ENCODE measurements around the gene PPP1R3D.
A peak's percentile ranks its signal among the peaks of the same experiment; 100 is the strongest.

Gene PPP1R3D

GRCh38 chr20:59940129-59940955 lies at the start of gene PPP1R3D, which contains the start of gene FAM217B:
Gene PPP1R3D (minus strand): TSS chr20:59940305. CDS start chr20:59939931, 374 bp downstream.
Gene FAM217B (plus strand): TSS chr20:59940389. CDS start chr20:59943944, 3,555 bp downstream.
- Histone ChIP-seq H3K4me3 (replicated peaks; ENCODE audit: low read depth, low read length) (peak within 1 kb of the TSS; percentile 85), H3K27me3 (replicated peaks; ENCODE audit: control insufficient read depth, insufficient read depth, low read length) (no peaks in the 10 kb centered on the region), H3K36me3 (ENCODE audit: control insufficient read depth, insufficient read depth, low read length) (peaks cover 3% of the 10 kb centered on the region)
- DNase-seq (ENCODE audit: extremely low read depth, insufficient read length) = peak; percentile 98
- no peak for TF ChIP-seq CTCF (IDR thresholded peaks at IDR 0.05; ENCODE audit: insufficient read depth, low read length, poor library complexity, severe bottlenecking)

GRCh38 chr20:59988141-59988540 lies 48.0 kb upstream of the PPP1R3D start:
- Histone ChIP-seq H3K4me3 (replicated peaks; ENCODE audit: low read depth, low read length) (no peak overlapping the region), H3K36me3 (ENCODE audit: control insufficient read depth, insufficient read depth, low read length) (no peaks in the 10 kb centered on the region), H3K27me3 (replicated peaks; ENCODE audit: control insufficient read depth, insufficient read depth, low read length) (no peaks in the 10 kb centered on the region)
- no peak for TF ChIP-seq CTCF (IDR thresholded peaks at IDR 0.05; ENCODE audit: insufficient read depth, low read length, poor library complexity, severe bottlenecking)
- no peak for DNase-seq (ENCODE audit: extremely low read depth, insufficient read length)

- no peak for TF ChIP-seq CTCF (IDR thresholded peaks at IDR 0.05; ENCODE audit: insufficient read depth, low read length, poor library complexity, severe bottlenecking)
- Histone ChIP-seq H3K4me3 (replicated peaks; ENCODE audit: low read depth, low read length) (no peak overlapping the region), H3K36me3 (ENCODE audit: control insufficient read depth, insufficient read depth, low read length) (no peaks in the 10 kb centered on the region), H3K27me3 (replicated peaks; ENCODE audit: control insufficient read depth, insufficient read depth, low read length) (no peaks in the 10 kb centered on the region)
- no peak for DNase-seq (ENCODE audit: extremely low read depth, insufficient read length)
Observed at GRCh38 chr20:59987135-59987534, 47.0 kb upstream of the PPP1R3D start.

- H3K36me3 ChIP-seq (ENCODE audit: control insufficient read depth, insufficient read depth, low read length) = no peaks in the 10 kb centered on the region
- DNase-seq (ENCODE audit: extremely low read depth, insufficient read length) = no peak
- peak; percentile 15 for TF ChIP-seq CTCF (IDR thresholded peaks at IDR 0.05; ENCODE audit: insufficient read depth, low read length, poor library complexity, severe bottlenecking)
Observed at GRCh38 chr20:59985864-59986263, 45.8 kb upstream of the PPP1R3D start.

GRCh38 chr20:59985164-59985563 lies 45.1 kb upstream of the PPP1R3D start:
- no peak for DNase-seq (ENCODE audit: extremely low read depth, insufficient read length)
- no peak for TF ChIP-seq CTCF (IDR thresholded peaks at IDR 0.05; ENCODE audit: insufficient read depth, low read length, poor library complexity, severe bottlenecking)
- no peak overlapping the region for H3K4me3 ChIP-seq (replicated peaks; ENCODE audit: low read depth, low read length)
- no peaks in the 10 kb centered on the region for H3K36me3 ChIP-seq (ENCODE audit: control insufficient read depth, insufficient read depth, low read length)
- no peaks in the 10 kb centered on the region for H3K27me3 ChIP-seq (replicated peaks; ENCODE audit: control insufficient read depth, insufficient read depth, low read length)

More at GRCh38 chr20:59985864-59986263, 45.8 kb upstream of the PPP1R3D start:
- H3K4me3 ChIP-seq (replicated peaks; ENCODE audit: low read depth, low read length) = no peak overlapping the region
- H3K27me3 ChIP-seq (replicated peaks; ENCODE audit: control insufficient read depth, insufficient read depth, low read length) = no peaks in the 10 kb centered on the region

All from GM06990 (cell line).